Dermis blood vessel endothelial cell (primary cell): ENCODE data around the gene ARL8A. TPM values are rescaled to one million over a fixed set of nuclear protein-coding genes. Genes with fewer than 3 reads are reported as not detected.

Experiments used
- DNase-seq: peaks from one replicate; pipeline ENCODE4 v3.0.0; 2010
- total RNA-seq: library from RNA; depleted of rRNA; stranded (reverse); fragments of >200 nt; gene quantifications from 2 replicates; pipeline ENCODE4 v1.2.3, GENCODE V29; 2014

The ARL8A gene
- total RNA-seq, 1 donor from 2014 or later: 40.5 TPM

- DNase-seq: no peak
Observed at GRCh38 chr1:202107801-202108731, 36.5 kb downstream of the ARL8A start.

GRCh38 chr1:202107321-202107761, 37.2 kb downstream of the ARL8A start:
- no peak for DNase-seq

GRCh38 chr1:202106340-202107254, 37.9 kb downstream of the ARL8A start:
- no peak for DNase-seq

GRCh38 chr1:202105571-202106339, 38.8 kb downstream of the ARL8A start:
- DNase-seq: no peak

GRCh38 chr1:202104073-202104472, 40.5 kb downstream of the ARL8A start:
- no peak for DNase-seq

- no peak for DNase-seq
Observed at GRCh38 chr1:202101184-202101583, 43.4 kb downstream of the ARL8A start.

- DNase-seq: no peak
Observed at GRCh38 chr1:202093858-202094257, 50.7 kb downstream of the ARL8A start.

GRCh38 chr1:202090994-202091393, 53.5 kb downstream of the ARL8A start:
- DNase-seq: no peak

GRCh38 chr1:202088206-202088605, 56.3 kb downstream of the ARL8A start:
- DNase-seq: no peak

- DNase-seq: no peak
Observed at GRCh38 chr1:202086579-202087350, 57.8 kb downstream of the ARL8A start.

GRCh38 chr1:202085682-202086373, 58.7 kb downstream of the ARL8A start:
- DNase-seq: no peak

GRCh38 chr1:202084791-202085681, 59.5 kb downstream of the ARL8A start:
- DNase-seq: no peak

Other genes with a start within 250 kb of the ARL8A start
- gene LMOD1, start 198.2 kb downstream of the ARL8A start, total RNA-seq: under 0.01 TPM in 1 of 2 replicates, not detected in the other
- 52.9 and 67.0 TPM in 2 replicates for gene TIMM17A, start 189.2 kb downstream of the ARL8A start, total RNA-seq
- 43.6 and 68.1 TPM in 2 replicates for gene RNPEP, start 162.1 kb downstream of the ARL8A start, total RNA-seq
- gene ELF3, start 134.2 kb downstream of the ARL8A start, total RNA-seq: 0.14 and 0.68 TPM in 2 replicates
- gene GPR37L1, start 21.8 kb downstream of the ARL8A start, total RNA-seq: under 0.01 TPM in 1 of 2 replicates, not detected in the other
- gene PTPN7, start 15.9 kb upstream of the ARL8A start, total RNA-seq: 0.09 and 0.68 TPM in 2 replicates
- not detected in 2 replicates for gene LGR6, start 49.1 kb upstream of the ARL8A start, total RNA-seq
- 14.5 and 34.9 TPM in 2 replicates for gene UBE2T, start 197.2 kb upstream of the ARL8A start, total RNA-seq
- gene PPP1R12B, start 204.0 kb upstream of the ARL8A start, total RNA-seq: 12.1 and 15.8 TPM in 2 replicates